GM21390 (cell line): ENCODE results near the gene ACAA1.

Experiments used
- ATAC-seq: cut with Tn5 transposase; IDR thresholded peaks from one replicate; pipeline ENCODE4 v1.9.1; 2021; ENCODE audit not compliant: unreplicated experiment

ACAA1 gene

DNA sequence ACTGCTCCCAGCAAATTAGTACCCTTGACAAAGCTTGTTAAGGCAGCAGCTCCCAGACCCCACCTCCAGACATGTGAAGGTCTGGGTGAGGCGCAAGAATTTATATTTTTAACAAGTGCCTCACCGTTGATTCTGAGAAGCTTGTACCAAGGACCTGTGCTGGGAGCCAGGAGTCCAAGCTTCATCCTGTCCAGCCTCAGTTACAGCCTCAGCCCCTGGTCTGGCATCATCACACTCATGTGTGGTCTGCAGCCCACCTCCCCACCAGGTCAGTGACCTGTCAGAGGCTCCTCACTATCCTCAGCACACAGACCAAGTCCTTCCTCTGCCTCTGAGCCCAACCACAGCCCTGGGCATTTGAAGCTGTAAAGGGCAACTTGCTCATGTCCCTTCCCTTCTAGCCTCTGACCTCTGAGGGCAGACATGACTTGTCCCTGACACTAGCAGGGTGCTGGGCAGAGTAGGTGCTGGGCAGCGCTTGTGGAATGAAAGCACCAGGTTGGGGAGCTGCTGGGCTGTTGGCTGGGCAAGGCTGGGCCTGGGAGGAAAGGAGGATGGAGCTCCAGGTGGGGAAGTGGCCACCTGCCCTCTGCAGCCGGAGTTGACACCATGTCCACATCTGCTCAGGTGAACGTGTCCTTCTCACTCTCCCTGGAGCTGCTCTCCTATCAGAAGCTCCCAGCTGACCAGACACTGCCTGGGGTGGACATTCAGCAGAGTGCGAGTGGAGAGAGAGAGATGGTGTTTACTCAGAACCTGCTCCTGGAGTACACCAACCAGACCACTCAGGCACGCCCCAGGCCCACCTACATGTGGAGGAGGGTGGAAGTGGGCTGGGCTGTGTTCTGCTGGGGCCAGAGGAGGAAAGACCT lies 16.9 kb downstream of the ACAA1 start:
- no peak for ATAC-seq

DNA sequence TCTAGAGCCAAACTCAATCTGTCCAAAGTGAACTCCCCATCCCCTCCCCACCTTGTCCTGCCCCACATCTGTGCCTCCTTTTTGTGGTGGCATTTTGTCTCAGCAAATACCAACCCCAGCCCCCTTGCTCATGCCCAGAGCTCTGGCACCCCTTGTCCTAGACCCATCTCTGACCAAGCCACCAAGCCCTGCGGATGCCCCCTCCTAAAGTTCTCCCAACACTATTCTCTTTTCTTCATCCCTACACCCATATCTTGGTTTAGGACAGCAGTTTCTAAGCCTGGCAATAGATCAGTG lies 17.7 kb downstream of the ACAA1 start:
- ATAC-seq, result no peak

DNA sequence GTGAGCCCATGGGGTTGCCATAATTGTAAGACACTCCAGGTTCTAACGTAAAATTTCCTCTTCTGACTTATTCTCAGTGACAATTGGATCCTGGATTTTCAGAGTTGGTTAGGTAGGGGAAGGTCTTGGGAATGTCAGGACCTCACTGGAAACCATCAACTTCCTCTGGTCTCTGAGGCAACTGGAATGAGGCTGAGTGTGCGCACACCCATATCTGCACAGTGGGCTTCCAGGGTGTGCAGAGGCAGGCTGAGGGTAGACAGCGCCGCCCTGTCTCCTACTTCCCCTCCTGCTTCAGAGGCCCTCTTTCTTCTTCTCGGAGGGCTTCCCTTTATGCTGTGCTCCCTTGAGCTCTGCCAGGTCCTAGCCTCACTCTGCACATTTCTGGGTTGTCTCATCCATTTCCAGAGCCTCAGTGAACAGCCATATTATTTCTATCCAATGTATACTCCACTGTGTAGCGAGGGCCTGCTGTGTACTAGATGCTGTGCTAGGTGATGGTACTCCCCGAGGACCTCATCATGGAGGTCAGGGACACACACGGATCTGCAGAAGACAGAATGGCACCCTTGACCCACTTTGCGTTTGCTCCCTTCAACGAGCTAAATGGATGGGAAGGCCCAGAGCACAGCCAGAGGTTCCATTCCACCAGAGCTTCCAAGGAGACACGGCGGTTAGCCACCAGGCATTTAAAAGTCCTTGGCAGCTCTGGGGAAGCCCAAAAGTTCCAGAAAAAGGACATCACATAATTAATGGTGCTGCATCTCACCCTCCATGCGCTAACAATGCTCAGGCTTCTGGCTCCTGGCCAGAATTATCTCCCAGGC lies 18.3 kb downstream of the ACAA1 start:
- ATAC-seq, result no peak

DNA sequence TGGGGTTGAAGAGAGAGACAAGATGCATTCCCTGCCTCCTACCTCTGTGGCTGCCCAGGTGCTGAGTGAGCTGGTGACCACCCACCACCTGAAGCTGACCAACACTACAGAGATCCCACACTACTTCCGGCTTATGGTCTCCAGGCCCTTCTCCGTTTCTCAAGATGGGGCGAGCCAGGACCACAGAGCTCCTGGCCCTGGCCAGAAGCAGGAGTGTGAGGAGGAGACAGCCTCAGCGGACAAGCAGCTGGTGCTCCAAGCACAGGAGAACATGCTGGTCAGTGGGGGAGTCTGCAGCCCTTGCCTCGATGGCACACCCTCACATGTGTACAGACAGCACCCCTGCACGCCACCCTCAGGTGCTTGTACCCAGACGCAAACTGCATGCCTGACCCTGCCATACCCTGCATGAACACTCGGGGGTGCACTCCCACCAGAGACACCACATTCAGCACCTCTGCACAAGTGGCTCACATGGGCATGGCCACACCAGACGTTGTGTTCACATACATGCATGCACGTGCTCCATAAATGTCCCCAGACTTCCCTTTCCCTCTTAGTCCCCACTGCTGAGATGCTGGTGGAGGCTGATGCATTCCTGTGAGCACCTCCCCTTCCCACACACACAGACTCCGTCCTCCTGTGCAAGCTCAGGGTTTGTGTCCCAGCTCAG lies 19.0 kb downstream of the ACAA1 start:
- ATAC-seq, result peak; percentile 83

DNA sequence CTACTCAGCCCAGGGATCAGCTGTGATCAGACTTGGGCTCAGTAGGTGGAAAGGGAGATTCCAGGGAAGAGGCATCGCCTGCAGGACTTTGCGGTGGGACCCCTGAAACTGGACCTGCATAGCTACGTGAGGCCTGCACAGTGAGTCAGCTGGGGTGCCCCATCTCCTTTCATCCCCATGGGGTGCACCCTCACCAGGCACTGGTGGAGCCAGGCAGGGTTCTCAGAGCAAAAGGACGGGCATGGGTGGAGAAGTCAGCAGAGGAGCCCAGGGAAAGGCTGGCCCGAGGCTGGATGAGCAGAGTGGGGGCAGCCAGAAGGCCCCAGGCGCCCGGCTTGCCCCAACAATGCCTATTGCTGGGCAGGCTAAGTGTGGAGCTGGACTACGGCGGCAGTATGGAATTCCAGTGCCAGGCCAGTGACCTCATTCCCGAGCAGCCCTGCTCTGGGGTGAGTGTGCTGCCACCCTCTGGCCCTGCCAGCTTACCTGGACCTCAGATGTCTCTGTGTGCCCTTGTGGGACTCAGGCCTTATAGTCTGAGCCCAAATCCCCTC lies 19.7 kb downstream of the ACAA1 start:
- no peak for ATAC-seq

DNA sequence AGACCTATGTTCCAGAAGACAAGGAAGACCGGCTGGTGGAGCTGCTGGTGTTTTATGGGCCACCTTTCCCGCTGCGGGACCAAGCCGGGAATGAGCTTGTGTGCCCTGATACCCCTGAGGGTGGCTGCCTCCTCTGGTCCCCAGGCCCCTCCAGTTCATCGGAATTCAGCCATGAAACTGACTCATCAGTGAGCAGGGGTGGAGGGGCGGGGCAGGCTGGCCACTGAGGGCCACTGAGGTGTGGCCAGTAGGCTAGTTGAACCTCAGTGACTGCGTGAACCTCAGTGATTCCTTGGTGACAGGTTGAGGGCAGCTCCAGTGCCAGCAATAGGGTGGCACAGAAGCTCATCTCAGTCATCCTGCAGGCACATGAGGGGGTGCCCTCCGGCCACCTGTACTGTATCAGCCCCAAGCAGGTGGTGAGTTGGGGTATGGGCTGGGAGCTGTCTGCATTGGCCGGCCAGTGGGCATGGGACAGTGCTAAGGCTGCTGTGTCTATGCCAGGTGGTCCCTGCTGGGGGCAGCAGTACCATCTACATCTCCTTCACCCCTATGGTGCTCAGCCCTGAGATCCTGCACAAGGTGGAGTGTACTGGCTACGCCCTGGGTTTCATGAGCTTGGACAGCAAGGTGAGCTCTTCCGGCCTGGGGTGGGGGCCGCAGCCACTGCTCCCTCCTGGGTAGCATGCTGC lies 20.3 kb downstream of the ACAA1 start:
- no peak for ATAC-seq

DNA sequence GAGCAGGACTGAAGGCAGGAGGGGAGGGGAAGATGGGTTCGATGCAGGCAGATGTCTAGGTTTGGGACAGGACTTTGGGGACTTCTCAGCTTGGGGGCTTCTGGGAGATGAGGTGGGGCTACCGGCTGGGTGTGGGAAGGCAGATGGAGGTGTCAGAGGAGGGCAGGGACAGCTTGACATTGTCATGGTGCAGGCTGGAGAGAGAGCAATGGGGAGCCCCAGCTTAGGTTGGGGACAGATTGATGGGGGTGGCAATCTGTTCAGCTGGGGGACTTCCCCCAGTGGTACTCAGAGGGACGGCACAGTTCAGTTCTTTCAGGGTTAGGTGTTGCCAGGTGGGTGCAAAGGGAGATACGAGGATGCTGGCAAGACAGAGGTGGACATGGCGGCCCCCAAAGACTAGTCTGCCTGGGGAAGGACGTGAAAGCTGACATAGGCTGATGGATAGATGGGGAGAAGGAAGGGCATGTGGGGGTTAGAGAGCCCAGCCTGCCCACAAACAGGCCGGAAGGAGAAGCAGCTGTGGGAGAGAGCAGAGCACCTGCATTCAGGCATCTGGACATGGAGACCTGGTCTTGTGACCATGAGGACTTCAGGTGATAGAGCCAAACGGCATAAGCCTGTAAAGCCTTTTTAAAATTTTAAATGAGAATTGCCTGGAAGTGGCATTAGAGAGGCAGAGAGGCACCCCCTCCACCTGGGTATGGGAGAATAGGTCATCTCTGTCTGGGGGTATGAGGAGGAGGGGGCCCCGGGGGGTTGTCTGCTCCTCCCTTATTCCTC lies 21.1 kb downstream of the ACAA1 start:
- no peak for ATAC-seq

DNA sequence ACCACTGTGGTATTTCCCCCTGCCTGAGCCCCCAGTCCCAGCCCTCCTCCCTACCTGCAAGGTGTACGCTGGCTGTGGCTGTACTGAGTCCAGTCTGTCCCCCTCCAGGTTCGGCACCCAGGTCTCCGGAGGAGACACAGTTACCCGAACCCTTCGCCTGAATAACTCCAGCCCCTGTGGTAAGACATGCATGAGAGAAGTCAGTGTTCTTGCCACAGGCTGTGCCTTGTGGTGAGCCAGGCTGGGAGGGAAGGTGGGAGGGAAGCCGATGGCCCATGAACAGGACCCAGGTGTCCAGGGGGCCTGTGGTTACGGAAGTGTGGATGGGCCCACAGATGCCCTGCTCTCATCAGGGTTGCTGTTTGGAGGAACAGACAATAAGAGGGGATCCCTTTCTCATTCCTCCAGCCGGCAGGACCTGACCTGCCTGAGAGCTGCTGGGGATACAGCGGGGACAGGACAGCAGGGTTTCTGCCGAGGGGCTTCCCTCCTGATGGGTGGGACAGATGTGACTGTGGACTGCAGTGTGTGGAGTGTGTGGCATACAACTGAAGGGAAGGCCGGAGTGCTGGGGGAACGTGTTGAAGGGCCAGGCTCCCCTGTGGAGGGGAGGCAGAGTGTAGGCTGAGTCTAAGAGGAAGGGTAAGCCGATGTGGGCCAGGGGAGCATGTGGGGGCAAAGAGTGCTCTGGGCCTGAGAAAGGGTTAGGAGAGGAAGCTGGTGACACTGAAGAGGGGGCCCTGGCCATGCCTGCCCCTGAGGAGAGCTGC lies 21.9 kb downstream of the ACAA1 start:
- ATAC-seq, result no peak

DNA sequence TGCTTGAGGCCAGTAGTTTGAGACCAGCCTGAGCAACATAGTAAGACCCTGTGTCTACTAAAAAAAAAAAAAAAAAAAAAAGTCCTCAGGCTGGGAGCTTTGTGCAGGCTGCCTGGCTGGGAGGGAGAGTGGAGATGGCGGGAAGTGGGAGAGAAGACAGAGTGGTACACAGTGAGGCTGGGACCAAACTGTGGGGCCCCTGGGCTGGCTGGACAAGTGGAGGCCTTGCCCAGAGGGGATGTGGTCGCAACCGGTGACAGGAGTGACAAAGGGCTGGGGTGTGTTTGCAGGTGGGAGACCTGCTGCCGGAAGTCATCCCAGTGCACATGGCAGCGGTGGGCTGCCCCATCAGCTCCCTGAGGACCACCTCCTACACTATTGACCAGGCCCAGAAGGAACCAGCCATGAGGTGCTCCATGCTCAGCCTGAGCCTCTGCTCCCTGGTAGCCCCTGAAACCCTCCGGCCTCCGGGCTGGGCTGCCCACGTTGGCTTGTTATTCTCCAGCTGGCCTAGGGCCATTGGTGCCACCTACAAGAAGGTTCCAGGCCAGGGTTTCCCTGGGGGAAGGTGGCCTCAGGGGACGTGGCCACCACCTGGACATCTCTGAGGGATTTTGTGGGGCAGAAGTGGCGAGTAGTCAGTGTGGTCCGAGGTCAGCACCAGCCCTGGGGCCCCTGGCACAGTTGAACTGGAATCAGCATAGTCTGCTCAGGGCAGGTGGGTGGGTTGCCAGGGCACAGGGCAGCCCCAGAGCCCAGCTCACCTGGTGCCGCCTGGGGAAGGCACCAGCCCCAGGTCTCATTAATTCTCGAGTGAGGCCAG lies 22.7 kb downstream of the ACAA1 start:
- ATAC-seq, result no peak

DNA sequence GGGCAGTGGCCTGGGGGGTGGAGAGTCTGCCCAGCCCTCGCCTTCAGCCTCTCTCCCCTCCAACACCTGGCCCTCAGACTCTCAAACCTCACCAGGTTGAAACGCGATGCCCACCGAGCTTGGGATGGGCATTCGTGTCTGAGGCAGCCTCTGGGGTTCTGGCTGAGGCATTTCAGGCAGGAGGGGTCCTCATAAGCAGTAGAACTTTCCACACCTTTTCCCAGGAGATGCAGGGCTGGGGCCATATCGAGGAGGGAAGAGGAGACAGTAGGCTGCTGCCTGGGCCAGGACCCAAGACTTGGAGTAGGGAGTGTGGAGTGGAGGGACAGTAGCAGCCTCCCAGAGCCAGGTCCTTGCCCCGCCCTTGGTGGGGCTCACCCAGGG lies 24.6 kb downstream of the ACAA1 start:
- no peak for ATAC-seq

DNA sequence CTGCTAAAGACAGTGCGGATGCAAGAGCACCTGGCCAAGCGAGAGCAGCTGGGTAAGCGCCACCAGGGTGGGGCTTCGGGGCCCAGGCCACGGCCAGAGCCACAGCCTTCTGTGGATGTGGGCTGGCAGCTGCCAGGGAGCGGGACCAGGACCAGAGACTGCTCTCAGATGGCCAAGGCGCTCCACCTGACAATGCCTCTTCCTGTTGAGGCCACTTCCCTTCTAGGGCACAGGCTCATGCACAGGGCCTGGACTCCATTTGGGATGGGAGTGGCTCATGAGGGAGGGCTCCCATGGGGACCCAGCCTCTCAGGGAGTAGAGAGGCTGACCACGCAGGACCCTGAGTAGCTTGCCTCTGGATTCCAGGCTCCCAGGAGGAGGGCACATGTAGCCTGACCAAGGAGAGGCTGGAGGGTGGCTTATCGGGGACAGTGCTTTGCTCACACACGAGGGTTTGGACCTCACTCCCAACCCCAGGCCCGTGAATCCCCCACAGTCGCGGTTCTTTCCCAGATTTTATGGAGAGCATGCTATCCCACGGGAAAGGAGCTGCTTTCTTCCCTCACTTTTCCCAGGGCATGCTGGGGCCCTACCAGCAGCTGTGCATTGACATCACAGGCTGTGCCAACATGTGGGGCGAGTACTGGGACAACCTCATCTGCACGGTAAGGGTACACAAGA lies 25.1 kb downstream of the ACAA1 start:
- ATAC-seq, result no peak

DNA sequence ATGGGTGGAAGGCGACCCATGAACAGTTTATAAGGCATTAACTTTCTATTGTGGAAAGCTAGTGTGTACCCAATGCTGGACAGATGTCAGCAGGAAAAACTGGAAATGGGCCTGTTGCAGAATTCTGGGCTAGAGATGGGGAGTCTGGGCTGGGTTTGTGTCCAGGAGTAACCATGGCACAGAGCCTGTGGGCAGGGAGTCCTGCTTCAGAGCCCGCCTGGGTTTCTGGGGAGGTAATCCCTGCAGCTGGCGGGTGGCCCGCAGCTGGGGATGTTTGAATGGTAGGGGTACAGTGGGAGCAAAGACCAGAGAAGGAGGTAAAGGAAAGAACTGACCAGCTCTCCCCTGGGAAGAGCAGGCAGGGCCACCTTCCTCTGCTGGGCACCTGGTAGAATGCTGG lies 25.7 kb downstream of the ACAA1 start:
- no peak for ATAC-seq

DNA sequence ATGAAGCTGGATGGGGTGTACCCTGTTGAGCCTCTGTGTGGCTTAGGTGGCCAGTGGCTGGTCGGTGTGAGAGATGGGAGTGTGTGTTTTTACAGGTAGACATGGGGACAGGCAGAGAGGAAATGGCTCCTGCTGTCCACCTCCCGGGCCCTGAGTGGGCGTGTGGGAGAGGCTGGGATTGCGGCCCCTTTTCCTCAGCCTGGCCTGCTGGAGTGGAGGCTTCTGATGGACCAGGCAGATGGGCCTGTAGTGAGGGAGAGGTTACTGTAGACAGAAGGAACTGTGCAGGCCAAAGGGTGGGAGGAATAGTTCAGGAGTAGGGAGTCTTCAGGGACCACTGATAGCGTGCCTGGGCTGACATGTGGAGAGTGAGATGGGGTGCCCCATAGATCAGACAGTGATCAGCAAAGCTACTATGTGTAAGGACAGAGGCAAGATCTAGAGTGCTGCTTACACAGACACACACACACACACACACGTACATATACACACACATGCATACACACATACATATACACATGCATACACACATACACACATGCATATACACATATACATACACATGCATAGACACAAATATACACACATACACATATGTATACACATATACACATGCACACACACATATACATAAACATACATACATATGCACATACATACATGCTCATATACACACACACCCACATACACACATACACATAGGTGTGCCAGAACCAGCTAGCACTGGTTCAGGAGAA lies 26.4 kb downstream of the ACAA1 start:
- ATAC-seq, result no peak

DNA sequence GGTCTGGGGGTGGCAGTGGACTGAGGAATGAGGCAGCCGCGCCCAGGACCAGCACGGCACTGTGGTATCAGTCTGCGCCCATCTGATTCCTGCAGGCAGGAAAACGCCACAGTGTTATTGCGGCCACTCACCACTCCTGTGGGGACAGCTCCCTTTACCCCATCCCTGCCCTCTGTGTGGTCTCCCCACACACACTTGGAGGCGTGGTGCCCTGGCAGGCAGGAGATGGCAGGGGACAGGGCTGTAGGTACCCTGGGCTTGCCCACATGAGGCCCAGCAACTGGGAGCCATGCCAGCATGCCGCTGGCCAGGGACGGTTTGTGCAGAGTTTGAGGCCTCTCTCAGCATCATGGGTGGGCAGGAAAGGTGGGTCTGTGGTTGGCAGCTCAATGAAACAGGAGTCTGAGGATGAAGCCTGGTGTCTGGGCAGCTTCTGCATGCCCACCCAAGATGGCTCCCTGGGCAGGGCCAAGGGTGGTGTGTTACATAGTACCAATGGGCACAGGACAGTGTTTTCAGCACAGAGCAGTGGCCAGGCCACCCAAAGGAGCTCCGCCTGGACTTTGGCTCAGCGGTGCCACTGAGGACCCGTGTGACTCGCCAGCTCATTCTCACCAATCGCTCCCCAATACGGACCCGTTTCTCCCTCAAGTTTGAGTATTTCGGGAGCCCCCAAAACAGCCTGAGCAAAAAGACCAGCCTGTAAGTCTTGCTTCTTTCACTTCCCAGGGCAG lies 27.2 kb downstream of the ACAA1 start:
- no peak for ATAC-seq

DNA sequence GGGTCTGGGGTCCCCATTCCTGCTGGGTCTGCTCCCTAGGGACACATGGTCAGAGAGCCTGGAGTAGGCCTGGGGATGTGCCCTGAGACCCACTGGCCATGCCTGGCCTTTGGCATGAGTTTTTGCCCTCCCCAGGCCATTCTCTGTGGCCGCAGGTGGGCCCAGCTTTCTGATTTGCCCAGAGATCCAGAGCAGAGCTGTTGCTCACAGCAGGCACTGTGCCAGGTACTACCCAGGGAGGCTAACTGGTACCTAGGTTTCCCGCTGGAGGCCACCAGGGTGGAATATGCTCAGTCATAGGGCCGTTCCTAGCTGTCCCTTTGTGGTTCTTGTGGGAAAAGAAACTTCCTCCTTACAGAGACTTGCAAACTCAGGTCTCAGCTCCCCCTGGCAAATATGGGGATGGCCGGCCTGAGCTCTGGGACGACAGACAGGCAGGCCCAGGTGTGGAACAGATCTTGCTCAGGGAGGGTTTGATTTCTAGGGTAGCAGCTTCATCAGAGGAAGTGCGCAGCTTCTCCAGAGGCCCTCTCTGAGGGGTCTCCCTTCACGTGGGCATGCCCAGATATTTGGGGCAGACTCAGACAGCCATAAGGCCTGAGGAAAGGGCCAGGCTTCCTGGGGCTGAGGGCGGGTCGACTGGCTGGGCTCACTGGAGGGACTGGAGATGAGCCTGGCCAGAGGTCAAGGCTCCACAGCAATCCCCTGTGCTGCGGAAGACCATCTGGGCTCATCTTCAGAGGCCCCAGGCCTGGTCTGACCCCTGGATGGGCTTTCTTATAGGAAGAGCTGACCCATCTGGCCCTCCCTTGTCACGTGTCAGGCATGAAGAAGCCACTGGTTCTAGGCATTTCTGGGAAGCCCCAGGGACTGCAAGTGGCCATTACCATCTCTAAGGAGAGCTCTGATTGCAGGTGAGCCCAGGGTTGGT lies 28.0 kb downstream of the ACAA1 start:
- ATAC-seq, result no peak
